GM18499 (cell line): ENCODE results near the gene AUTS2.
"Not testable (repeated sequence)": the region's sequence is repeated elsewhere in the genome, so short reads cannot be mapped to it uniquely, and the experiment has no call there.

Experiments
- ATAC-seq: cut with Tn5 transposase; IDR thresholded peaks from one replicate; pipeline ENCODE4 v1.9.1; 2021; ENCODE audit warnings: moderate number of reproducible peaks; ENCODE audit not compliant: insufficient read depth, unreplicated experiment

The AUTS2 gene

GRCh38 chr7:70712942-70713341, 1114.7 kb downstream of the AUTS2 start:
- ATAC-seq: no peak

- no peak for ATAC-seq
Measured at GRCh38 chr7:70714506-70715038, 1116.3 kb downstream of the AUTS2 start.

DNA sequence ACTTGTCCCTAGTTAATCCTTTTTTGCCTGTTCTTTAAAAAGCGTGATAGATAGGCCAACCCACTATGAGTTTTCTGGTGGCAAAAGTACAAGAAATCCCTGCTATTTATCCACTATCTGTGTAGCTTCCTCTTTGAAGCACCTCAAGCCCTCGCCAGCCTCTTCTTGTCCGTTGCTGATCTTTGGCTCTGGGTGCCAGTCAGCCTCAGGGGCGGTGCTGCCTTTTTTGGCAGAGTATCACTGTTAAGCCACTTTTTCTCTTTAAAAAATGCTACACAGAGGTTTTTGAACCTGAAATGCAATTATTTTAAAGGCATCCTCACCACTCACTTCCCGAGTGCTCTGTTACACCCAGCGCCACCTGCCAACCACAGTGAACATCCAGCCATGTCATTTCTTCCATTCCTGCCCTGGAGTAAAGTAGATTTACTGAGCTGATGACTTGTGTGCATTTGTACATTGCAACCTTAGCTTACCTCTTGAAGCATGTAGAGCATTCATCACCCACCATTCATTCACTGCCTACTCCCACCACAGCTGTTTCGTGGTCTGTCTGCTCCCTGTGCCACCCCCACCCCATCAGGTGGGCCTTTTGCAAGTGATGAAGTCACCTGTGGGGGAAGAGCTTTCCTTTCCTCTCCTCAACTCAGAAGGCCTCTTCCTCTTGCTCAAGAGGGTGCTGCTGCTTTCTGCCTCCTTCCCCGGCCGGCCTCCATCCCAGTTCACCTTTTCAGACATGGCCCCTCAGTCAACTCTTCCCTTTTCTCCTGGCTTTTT, 1119.5 kb downstream of the AUTS2 start:
- no peak for ATAC-seq

- no peak for ATAC-seq
Measured at GRCh38 chr7:70719125-70719524, 1120.8 kb downstream of the AUTS2 start.

DNA sequence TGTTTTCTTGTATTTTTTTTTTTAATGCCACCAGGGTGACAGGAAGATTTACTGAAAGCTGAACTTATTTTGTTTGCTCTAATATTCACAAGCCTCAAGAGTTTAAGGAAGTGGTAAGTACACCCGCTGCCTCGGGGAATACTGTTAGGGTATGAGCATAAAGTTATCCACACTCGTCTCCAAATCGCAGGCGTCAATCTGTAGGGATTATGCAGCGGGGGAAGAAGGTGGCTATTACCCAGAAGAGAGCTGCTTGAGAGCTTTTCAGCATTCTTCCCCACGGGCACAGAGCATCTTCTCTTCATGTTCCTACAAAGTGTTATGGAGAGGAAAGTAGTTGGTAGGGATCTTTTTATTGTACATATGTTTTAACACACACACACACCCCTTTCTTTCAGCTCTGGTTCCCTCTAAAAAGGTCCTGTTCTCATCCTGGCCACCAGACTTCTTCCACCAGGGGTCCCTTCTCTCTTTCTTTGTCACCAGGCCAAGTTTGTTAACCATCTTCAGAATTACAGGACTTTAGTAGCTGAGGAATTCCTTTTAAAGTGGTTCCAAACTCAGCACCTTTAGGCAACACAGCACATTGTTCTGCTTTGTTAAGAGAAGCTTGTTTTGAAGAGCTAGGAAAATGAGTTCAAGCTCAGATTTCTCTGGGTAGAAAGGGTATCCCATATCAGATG, 1122.1 kb downstream of the AUTS2 start:
- ATAC-seq: no peak

DNA sequence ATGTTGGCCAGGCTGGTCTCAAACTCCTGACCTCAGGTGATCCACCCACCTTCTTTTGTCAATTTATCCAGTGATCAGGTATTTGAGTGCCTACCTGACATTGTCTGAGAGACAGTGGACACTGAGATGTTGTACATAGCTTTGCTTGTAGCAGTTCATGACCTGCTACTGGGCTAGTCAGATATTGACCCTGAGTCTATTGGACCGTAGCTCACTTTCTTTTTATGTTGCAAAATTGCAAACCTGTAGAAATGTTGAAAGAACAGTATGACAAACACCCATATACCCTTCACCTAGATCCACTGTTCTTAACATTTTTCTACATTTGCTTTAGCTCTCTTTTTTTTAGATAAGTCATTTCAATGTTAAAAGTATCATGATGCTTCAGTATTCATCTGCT, 1123.2 kb downstream of the AUTS2 start:
- ATAC-seq: no peak

- no peak for ATAC-seq
Measured at GRCh38 chr7:70723339-70723738, 1125.1 kb downstream of the AUTS2 start.

GRCh38 chr7:70725448-70725847, 1127.2 kb downstream of the AUTS2 start:
- ATAC-seq: no peak

DNA sequence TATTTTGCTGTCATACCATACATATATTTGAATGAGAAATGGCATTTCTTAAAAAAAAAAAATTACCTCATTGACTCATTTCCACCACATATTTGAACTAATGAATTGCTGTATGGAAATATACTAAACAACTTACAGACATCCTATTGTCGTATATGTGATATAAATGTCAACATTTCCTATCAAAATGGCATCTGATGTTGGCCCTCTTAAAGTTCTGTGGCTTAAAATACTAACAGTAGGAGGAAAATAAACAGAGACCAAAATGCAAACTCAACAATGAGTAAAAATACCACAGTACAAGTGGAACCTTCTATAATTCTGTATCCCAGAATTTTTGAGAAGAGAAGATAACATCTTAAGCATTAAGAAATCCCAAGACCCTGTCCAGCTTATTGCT, 1128.0 kb downstream of the AUTS2 start:
- no peak for ATAC-seq

- peak; percentile 54 for ATAC-seq
Measured at GRCh38 chr7:70726951-70727378, 1128.7 kb downstream of the AUTS2 start.

GRCh38 chr7:70727861-70728260, 1129.6 kb downstream of the AUTS2 start:
- ATAC-seq: no peak

GRCh38 chr7:70728872-70729552, 1130.7 kb downstream of the AUTS2 start:
- ATAC-seq: no peak

DNA sequence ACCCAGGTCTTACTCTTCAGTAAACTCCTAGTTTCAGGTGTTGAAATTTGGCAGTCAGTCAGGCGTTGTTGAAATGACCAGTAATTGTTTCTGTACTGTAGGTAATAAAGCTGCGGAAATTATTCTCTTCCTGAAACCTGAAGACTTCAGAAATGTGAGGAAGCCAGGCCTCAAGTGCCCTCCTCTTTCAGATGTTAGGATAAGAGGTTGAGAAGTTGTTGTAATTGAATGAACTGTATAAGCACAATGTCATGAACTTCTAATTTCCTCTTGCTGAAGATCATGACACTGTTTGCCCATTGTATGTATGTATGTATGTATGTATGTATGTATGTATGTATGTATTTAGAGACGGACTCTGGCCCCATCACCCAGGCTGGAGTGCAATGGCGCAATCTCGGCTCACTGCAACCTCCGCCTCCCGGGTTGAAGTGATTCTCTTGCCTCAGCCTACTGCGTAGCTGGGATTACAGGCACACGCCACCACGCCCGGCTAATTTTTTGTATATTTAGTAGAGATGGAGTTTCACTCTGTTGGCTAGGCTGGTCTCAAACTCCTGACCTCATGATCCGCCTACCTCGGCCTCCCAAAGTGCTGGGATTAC, 1131.4 kb downstream of the AUTS2 start:
- not testable (repeated sequence) for ATAC-seq

DNA sequence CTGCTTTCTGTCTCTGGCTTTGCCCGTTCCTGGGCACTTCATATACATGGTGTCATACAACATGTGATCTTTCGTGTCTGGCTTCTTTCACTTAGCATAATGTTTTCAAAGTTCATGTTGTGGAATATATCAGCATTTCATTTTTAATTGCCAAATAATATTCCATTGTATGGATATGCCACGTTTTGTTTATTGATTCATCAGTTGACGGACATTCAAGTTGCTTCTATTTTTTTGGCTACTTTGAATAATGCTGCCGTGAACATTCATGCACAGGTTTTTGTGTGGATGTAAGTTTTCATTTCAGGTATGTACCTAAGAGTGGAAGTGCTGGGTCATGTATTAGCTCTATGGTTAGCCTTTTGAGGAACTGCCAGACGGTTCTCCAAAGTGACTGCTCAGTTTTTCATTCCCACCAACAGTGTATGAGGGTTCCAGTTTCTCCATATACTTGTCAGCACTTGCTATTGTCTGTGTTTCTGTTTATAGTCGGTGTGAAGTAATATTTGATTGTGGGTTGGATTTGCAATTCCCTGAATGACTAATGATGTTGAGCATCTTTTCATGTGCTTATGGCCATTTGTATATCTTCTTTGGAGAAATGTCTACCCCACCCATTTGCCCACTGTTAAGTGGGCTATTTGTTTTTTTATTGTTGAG, 1132.3 kb downstream of the AUTS2 start:
- no peak for ATAC-seq

DNA sequence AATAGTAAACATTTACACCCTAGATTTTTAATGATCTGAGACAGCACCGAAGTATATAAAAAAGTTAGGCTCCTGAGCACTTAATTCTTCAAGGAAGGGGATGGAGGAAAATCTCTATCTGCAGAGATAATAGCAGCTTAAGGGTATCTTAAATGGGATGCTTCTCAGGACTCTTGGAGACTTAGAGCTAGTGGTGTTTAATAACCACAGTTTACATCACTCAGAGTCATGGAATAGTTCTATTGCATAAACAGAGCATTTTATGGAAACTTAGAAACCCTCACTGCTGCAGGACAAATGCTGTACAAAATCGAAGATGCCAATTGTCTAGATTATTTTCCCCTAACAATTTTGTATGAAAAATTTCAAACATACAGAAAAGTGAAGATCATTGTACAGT, 1134.8 kb downstream of the AUTS2 start:
- ATAC-seq: no peak

DNA sequence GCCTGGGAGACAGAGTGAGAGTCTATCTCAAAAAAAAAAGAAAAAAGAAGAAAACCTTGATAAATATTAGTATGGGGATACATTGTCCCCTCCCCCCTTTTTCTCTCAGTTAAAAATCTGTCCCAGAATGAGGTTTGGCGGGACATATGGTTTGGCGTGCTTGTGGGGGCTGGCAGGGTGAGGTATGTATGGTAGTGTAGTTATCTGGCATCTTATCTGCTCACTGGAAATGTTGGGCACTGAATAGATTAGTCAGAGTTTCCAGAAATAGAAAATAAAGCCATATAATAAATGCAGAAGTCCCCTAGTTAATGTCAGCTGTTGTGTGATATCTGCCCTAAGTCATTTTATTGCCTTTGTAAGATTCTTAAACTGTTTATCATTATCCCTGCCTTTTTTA, 1136.1 kb downstream of the AUTS2 start:
- no peak for ATAC-seq

- ATAC-seq: no peak
Measured at GRCh38 chr7:70735313-70735712, 1137.0 kb downstream of the AUTS2 start.

GRCh38 chr7:70736715-70737460, 1138.6 kb downstream of the AUTS2 start:
- ATAC-seq: no peak

DNA sequence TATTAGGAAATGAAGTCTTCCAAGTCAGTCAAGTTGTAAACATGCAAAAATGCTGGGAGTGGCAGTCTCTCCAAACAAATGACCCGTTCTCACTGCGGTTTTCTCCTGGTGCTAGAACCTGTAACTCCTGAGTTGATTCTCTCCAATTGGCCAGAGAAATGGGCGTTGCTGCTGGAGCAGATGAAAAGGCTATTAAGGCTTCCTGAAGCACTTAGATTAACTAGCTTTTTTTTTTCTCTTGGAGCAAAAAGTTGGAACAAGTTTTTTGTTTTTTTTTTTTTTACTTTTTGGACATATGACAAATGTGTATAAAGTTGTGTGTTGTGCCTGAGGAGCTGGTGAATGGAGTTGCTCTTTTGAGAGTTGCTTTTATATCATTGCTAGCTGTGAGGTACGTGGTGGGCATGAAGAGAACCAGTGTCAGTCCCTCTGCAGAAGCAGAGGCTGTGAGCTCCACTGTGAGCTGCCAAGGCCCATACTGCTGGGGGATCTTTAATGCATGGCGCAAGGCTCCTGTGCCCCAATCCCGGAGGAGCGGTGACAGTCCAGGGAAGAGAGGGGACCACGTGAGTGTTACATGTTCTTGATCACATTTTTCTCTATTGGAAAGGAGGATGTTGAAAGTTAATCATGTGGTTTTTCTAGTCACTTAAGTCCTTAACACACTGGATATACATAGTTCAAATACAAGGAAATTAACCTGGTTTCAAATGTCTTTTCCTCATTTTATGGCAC, 1140.0 kb downstream of the AUTS2 start:
- no peak for ATAC-seq
